ENCODE data around the gene KHDRBS1. TPM values are rescaled to one million over a fixed set of nuclear protein-coding genes. Genes with fewer than 3 reads are reported as not detected.
"Not testable (repeated sequence)": the region's sequence is repeated elsewhere in the genome, so short reads cannot be mapped to it uniquely, and the experiment has no call there.

KHDRBS1 gene
- total RNA-seq, 1 donor from 2014 or later, result 99.4 TPM

- no peak for DNase-seq (ENCODE audit: low spot score)
Observed at GRCh38 chr1:32063261-32063681, 49.6 kb downstream of the KHDRBS1 start.

- not testable (repeated sequence) for DNase-seq (ENCODE audit: low spot score)
Observed at GRCh38 chr1:32065613-32066488, 52.2 kb downstream of the KHDRBS1 start.

GRCh38 chr1:32066489-32066873, 52.8 kb downstream of the KHDRBS1 start:
- DNase-seq (ENCODE audit: low spot score), result peak; percentile 77

GRCh38 chr1:32068957-32069588, 55.4 kb downstream of the KHDRBS1 start:
- DNase-seq (ENCODE audit: low spot score), result no peak

- no peak for DNase-seq (ENCODE audit: low spot score)
Observed at GRCh38 chr1:32071758-32072621, 58.3 kb downstream of the KHDRBS1 start.

- peak; percentile 95 for DNase-seq (ENCODE audit: low spot score)
Observed at GRCh38 chr1:32072622-32073298, 59.1 kb downstream of the KHDRBS1 start, which contains the start of gene TMEM39B. TSS of gene TMEM39B (plus strand) at chr1:32072939. CDS start at chr1:32073048, 109 bp downstream.

GRCh38 chr1:32073299-32074229, 59.9 kb downstream of the KHDRBS1 start:
- no peak for DNase-seq (ENCODE audit: low spot score)

- DNase-seq (ENCODE audit: low spot score), result no peak
Observed at GRCh38 chr1:32074841-32075240, 61.2 kb downstream of the KHDRBS1 start.

GRCh38 chr1:32077451-32077850, 63.8 kb downstream of the KHDRBS1 start:
- DNase-seq (ENCODE audit: low spot score), result no peak

- DNase-seq (ENCODE audit: low spot score), result no peak
Observed at GRCh38 chr1:32082022-32082421, 68.4 kb downstream of the KHDRBS1 start.

- not testable (repeated sequence) for DNase-seq (ENCODE audit: low spot score)
Observed at GRCh38 chr1:32086381-32086780, 72.7 kb downstream of the KHDRBS1 start.

- DNase-seq (ENCODE audit: low spot score), result no peak
Observed at GRCh38 chr1:32091176-32091575, 77.5 kb downstream of the KHDRBS1 start.

- no peak for DNase-seq (ENCODE audit: low spot score)
Observed at GRCh38 chr1:32091591-32091990, 77.9 kb downstream of the KHDRBS1 start.

Other genes starting within 250 kb of the KHDRBS1 start
- gene ADGRB2, start 249.5 kb upstream of the KHDRBS1 start, total RNA-seq, result 6.0 TPM
- gene SPOCD1, start 197.8 kb upstream of the KHDRBS1 start, total RNA-seq, result 1.8 TPM
- 274 TPM for gene PTP4A2, start 75.5 kb upstream of the KHDRBS1 start, total RNA-seq
- gene TMEM39B, start 59.1 kb downstream of the KHDRBS1 start, total RNA-seq, result 18.4 TPM
- gene KPNA6, start 94.2 kb downstream of the KHDRBS1 start, total RNA-seq, result 65.2 TPM
- gene TXLNA, start 165.8 kb downstream of the KHDRBS1 start, total RNA-seq, result 62.1 TPM
- 12.1 TPM for gene CCDC28B, start 186.7 kb downstream of the KHDRBS1 start, total RNA-seq
- 3.5 TPM for gene IQCC, start 191.8 kb downstream of the KHDRBS1 start, total RNA-seq
- not detected for gene DCDC2B, start 195.2 kb downstream of the KHDRBS1 start, total RNA-seq
- 35.1 TPM for gene TMEM234, start 208.5 kb downstream of the KHDRBS1 start, total RNA-seq
- 132 TPM for gene EIF3I, start 208.5 kb downstream of the KHDRBS1 start, total RNA-seq
- 7.6 TPM for gene FAM167B, start 233.4 kb downstream of the KHDRBS1 start, total RNA-seq
- 11.5 TPM for gene LCK, start 237.4 kb downstream of the KHDRBS1 start, total RNA-seq

Measured in mucosa of gallbladder (tissue), 1 donor.